OCI-LY1 (cell line): ENCODE data around the gene SH2D5.

ENCODE experiments used
- EZH2 ChIP-seq: fragments of 200-600 bp; sonication (generic), shearing (Covaris generic); IDR thresholded peaks from 2 replicates; pipeline ENCODE4 v1.8.0; 2017; ENCODE audit warnings: borderline replicate concordance, mixed run types, mild to moderate bottlenecking, antibody characterized with exemption, low read length, moderate library complexity, mixed read lengths
- TF ChIP-seq, protein P1 (sequence below): fragments of 200-600 bp; sonication (generic), shearing (Covaris generic); IDR thresholded peaks from 2 replicates; pipeline ENCODE4 v1.5.1; 2017; ENCODE audit warnings: mild to moderate bottlenecking, antibody characterized with exemption, low read length, moderate library complexity, mixed read lengths

DNA sequence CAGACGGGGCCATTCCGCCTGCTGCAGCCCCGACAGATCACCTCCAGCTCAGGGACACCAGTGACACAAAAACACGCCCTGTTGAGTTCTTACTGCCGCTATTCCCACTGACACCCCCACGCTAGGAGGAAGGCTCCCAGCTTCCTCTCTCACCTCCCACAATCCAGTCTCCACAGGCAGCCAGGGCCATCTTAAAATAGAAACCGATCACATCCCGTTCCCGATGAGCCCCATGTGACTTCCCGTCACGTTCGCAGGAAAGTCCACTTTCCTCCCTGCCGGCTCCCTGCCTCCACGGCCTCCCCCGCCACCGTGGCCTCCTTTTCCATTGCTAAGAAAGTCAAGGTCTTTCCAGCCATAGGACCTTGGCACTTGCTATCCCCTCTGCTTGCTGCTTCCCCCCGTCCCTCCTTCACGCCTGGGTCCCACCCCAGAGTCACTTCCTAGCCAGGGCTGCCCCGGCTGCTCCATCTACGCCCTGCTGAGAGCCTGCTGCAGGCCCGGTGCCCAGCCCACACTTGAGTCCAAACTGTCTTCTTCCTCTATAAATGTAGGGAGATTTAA is 47.3 kb downstream of the SH2D5 start:
- TF ChIP-seq, protein P1, sequence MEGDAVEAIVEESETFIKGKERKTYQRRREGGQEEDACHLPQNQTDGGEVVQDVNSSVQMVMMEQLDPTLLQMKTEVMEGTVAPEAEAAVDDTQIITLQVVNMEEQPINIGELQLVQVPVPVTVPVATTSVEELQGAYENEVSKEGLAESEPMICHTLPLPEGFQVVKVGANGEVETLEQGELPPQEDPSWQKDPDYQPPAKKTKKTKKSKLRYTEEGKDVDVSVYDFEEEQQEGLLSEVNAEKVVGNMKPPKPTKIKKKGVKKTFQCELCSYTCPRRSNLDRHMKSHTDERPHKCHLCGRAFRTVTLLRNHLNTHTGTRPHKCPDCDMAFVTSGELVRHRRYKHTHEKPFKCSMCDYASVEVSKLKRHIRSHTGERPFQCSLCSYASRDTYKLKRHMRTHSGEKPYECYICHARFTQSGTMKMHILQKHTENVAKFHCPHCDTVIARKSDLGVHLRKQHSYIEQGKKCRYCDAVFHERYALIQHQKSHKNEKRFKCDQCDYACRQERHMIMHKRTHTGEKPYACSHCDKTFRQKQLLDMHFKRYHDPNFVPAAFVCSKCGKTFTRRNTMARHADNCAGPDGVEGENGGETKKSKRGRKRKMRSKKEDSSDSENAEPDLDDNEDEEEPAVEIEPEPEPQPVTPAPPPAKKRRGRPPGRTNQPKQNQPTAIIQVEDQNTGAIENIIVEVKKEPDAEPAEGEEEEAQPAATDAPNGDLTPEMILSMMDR = no peak
- no peak for TF ChIP-seq EZH2
